Panc1 (cell line): Measurements from ENCODE around the gene NR3C1. TPM values are rescaled to one million over a fixed set of nuclear protein-coding genes. Genes with fewer than 3 reads are reported as not detected.

Experiments used
- ATAC-seq: fragments of 200-7000 bp; cut with Tn5 transposase; 2 replicates; pipeline ENCODE4 v1.9.1; 2020; ENCODE audit warnings: mild to moderate bottlenecking, moderate library complexity
- BruUV-seq: library from RNA; stranded (reverse); fragments of 400-500 nt; replicated peaks from 2 replicates; lab custom pipeline; 2021; lab: Mats Ljungman, UMichigan
- CTCF ChIA-PET: fragments of 300-600 bp; sonication (Branson Sonifier 250); formaldehyde crosslinking; loops from one replicate; lab custom pipeline; 2022; ENCODE audit warnings: antibody characterized with exemption; lab: Charles Lee
- POLR2A ChIA-PET: fragments of 300-600 bp; sonication (Branson Sonifier 250); formaldehyde crosslinking; loops from one replicate; lab custom pipeline; 2022; ENCODE audit warnings: antibody characterized with exemption; lab: Charles Lee
- DNase-seq: peaks from one replicate; pipeline ENCODE4 v3.0.0-alpha.2; 2010; ENCODE audit warnings: low read depth, low spot score
- H3K27ac ChIP-seq: 2 replicates; pipeline ENCODE4 v1.5.1; 2011; ENCODE audit warnings: mild to moderate bottlenecking, low read length, inconsistent platforms
- H3K27me3 ChIP-seq: fragments of 200-500 bp; sonication (Bioruptor generic); 2 replicates; pipeline ENCODE4 v1.6.0; 2014; ENCODE audit warnings: low read length, inconsistent platforms; ENCODE audit not compliant: control insufficient read depth, insufficient read depth
- H3K36me3 ChIP-seq: fragments of 200-500 bp; sonication (Bioruptor generic); 2 replicates; pipeline ENCODE4 v1.5.1; 2014; ENCODE audit warnings: inconsistent platforms, mild to moderate bottlenecking, low read length, moderate library complexity; ENCODE audit not compliant: control insufficient read depth, insufficient read depth
- H3K4me1 ChIP-seq: 2 replicates; pipeline ENCODE4 v1.5.1; 2011; ENCODE audit warnings: inconsistent platforms, mild to moderate bottlenecking, low read length, moderate library complexity; ENCODE audit not compliant: control insufficient read depth, insufficient read depth
- H3K4me3 ChIP-seq, 2 experiments: 2 replicates each; pipeline ENCODE4 v1.5.1; 2011 to 2012; ENCODE audit warnings: low read depth in 2 of 2, low read length in 2 of 2, mild to moderate bottlenecking in 2 of 2, inconsistent platforms in 1 of 2, moderate library complexity in 1 of 2
- H3K9me3 ChIP-seq: fragments of 200-500 bp; sonication (Bioruptor generic); 2 replicates; pipeline ENCODE4 v1.5.1; 2014; ENCODE audit warnings: low read depth, mild to moderate bottlenecking, inconsistent platforms, low read length, moderate library complexity; ENCODE audit not compliant: control insufficient read depth, insufficient read depth
- CTCF ChIP-seq: fragments of 450-650 bp; IDR thresholded peaks from 2 replicates; pipeline ENCODE4 v1.5.1; 2017; ENCODE audit warnings: mild to moderate bottlenecking
- POLR2AphosphoS5 ChIP-seq: IDR thresholded peaks from 2 replicates; pipeline ENCODE4 v1.6.1; 2012; ENCODE audit warnings: mild to moderate bottlenecking, low read depth, low read length, moderate library complexity
- SIN3A ChIP-seq: IDR thresholded peaks from 2 replicates; pipeline ENCODE4 v1.6.1; 2012; ENCODE audit warnings: low read depth, mild to moderate bottlenecking, low read length, moderate library complexity, borderline replicate concordance; ENCODE audit not compliant: insufficient read depth
- TCF7L2 ChIP-seq: IDR thresholded peaks from 2 replicates; pipeline ENCODE4 v1.6.1; 2011; ENCODE audit warnings: mild to moderate bottlenecking, low read depth, low read length, inconsistent platforms
- in situ Hi-C: cut with HindIII; loops from 2 replicates; pipeline ENCODE4 v1.10.0; 2016; ENCODE audit warnings: low sequenced_read_pairs, low pct_unique_long_range_greater_than_20kb
- intact Hi-C: fragments of 100-400 bp; cut with micrococcal nuclease; formaldehyde crosslinking; loops from one replicate; pipeline ENCODE4 v1.10.0; 2022; ENCODE audit not compliant: unreplicated experiment
- total RNA-seq: library from RNA; stranded (reverse); gene quantifications from one replicate; pipeline ENCODE4 v1.2.1, GENCODE V29; 2021; ENCODE audit not compliant: unreplicated experiment
- TF ChIP-seq, protein P1 (sequence below), 2 experiments: IDR thresholded peaks; 2 replicates each; pipeline ENCODE4 v1.6.1; 2011 to 2012; ENCODE audit warnings: low read depth in 2 of 2, control low read depth in 1 of 2, low read length in 1 of 2, mild to moderate bottlenecking in 1 of 2, moderate library complexity in 1 of 2; ENCODE audit not compliant: insufficient read depth in 1 of 2

The NR3C1 gene
- total RNA-seq, 1 experiment from 2014 or later: 52.6 TPM

DNA sequence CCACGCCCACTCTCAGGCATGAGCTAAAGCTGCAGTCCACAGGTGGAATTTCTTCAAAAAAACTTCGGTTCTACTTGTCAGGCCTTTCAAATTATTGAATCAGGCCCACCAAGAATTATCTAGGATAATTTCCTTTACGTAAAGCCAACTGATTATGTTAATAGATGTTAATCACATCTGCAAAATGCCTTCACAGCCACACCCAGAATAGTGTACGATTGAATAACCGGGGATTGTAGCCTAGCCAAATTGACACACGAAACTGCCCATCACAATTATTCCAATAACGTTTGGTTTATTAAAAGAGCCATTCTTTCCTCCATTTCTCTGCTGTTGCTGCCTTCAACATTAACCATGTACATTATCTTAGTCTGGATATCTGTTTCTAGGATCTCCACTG, 148.7 kb downstream of the NR3C1 start:
- Histone ChIP-seq H3K36me3 (no peaks in the 10 kb centered on the region), H3K27ac (peak overlapping the region; percentile 29; the same call in 1 of the 2 replicates), H3K4me3 (no peak overlapping the region), H3K27me3 (no peaks in the 10 kb centered on the region), H3K4me1 (peaks cover 7% of the 10 kb centered on the region; the same call in 1 of the 2 replicates), H3K9me3 (no peaks in the 10 kb centered on the region)
- in situ Hi-C loops (no loop called here), intact Hi-C loops (no loop called here)
- no TSS peak for BruUV-seq
- ChIA-PET POLR2A (no interaction called here), CTCF (no interaction called here)
- TF ChIP-seq POLR2AphosphoS5: no peak
- TF ChIP-seq, protein P1, sequence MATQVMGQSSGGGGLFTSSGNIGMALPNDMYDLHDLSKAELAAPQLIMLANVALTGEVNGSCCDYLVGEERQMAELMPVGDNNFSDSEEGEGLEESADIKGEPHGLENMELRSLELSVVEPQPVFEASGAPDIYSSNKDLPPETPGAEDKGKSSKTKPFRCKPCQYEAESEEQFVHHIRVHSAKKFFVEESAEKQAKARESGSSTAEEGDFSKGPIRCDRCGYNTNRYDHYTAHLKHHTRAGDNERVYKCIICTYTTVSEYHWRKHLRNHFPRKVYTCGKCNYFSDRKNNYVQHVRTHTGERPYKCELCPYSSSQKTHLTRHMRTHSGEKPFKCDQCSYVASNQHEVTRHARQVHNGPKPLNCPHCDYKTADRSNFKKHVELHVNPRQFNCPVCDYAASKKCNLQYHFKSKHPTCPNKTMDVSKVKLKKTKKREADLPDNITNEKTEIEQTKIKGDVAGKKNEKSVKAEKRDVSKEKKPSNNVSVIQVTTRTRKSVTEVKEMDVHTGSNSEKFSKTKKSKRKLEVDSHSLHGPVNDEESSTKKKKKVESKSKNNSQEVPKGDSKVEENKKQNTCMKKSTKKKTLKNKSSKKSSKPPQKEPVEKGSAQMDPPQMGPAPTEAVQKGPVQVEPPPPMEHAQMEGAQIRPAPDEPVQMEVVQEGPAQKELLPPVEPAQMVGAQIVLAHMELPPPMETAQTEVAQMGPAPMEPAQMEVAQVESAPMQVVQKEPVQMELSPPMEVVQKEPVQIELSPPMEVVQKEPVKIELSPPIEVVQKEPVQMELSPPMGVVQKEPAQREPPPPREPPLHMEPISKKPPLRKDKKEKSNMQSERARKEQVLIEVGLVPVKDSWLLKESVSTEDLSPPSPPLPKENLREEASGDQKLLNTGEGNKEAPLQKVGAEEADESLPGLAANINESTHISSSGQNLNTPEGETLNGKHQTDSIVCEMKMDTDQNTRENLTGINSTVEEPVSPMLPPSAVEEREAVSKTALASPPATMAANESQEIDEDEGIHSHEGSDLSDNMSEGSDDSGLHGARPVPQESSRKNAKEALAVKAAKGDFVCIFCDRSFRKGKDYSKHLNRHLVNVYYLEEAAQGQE (IDR thresholded peaks at IDR 0.05; ENCODE audit: insufficient read depth in 1 of 2, low read depth in 2 of 2, low read length in 1 of 2): no peak
- DNase-seq: no peak
- ATAC-seq: no peak

- CTCF ChIA-PET: no interaction called here
- Histone ChIP-seq H3K4me1 (peaks cover 14% of the 10 kb centered on the region), H3K9me3 (no peaks in the 10 kb centered on the region)
These were observed 151.5 kb downstream of the NR3C1 start for GRCh38 chr5:143251946-143252345.

More at GRCh38 chr5:143251946-143252345, 151.5 kb downstream of the NR3C1 start:
- intact Hi-C loops (no loop called here), in situ Hi-C loops (no loop called here)
- ATAC-seq (no peak), DNase-seq (no peak)
- BruUV-seq: no TSS peak
- Histone ChIP-seq H3K36me3 (no peaks in the 10 kb centered on the region), H3K27ac (peak overlapping the region; percentile 26; the same call in 1 of the 2 replicates), H3K4me3 (no peak overlapping the region), H3K27me3 (no peaks in the 10 kb centered on the region)
- POLR2A ChIA-PET: no interaction called here
- TF ChIP-seq TCF7L2 (no peak), POLR2AphosphoS5 (no peak), CTCF (no peak), SIN3A (no peak)
- TF ChIP-seq, protein P1 (IDR thresholded peaks at IDR 0.05; ENCODE audit: insufficient read depth in 1 of 2, low read depth in 2 of 2, low read length in 1 of 2): no peak
